Stimulated activated CD4-positive, alpha-beta T cell treated with anti-CD3 and anti-CD28 coated beads, Interleukin-4, amount 100 ng/mL, for 4 hours (primary cell): Measurements from ENCODE around the gene ZNF677.
"Not testable (repeated sequence)": the region's sequence is repeated elsewhere in the genome, so short reads cannot be mapped to it uniquely, and the experiment has no call there.

Source experiments
- DNase-seq, 2 experiments: peaks; one replicate each; pipeline ENCODE4 v3.0.0-alpha.2; 2020

ZNF677 gene

GRCh38 chr19:53254411-53255341 is at the start of gene ZNF677:
TSS of gene ZNF677 (minus strand) at chr19:53254873. CDS start at chr19:53251550, 3,323 bp downstream.
- DNase-seq: peak; percentile 74 to 83

GRCh38 chr19:53301341-53301740 is 46.7 kb upstream of the ZNF677 start:
- not testable (repeated sequence) for DNase-seq

GRCh38 chr19:53294786-53295441 is 40.2 kb upstream of the ZNF677 start:
- no peak for DNase-seq

- DNase-seq: no peak
Observed at GRCh38 chr19:53290758-53291549, 36.3 kb upstream of the ZNF677 start.

GRCh38 chr19:53285087-53285486 is 30.4 kb upstream of the ZNF677 start:
- no peak for DNase-seq

- peak in 1 of 2 experiments; percentile 1 for DNase-seq
Observed at GRCh38 chr19:53281947-53282346, 27.3 kb upstream of the ZNF677 start.

- DNase-seq: no peak
Observed at GRCh38 chr19:53275480-53275879, 20.8 kb upstream of the ZNF677 start.

- DNase-seq: no peak
Observed at GRCh38 chr19:53272044-53272443, 17.4 kb upstream of the ZNF677 start.

GRCh38 chr19:53269861-53270260 is 15.2 kb upstream of the ZNF677 start:
- DNase-seq: not testable (repeated sequence)

- DNase-seq: not testable (repeated sequence)
Observed at GRCh38 chr19:53267623-53268022, 12.9 kb upstream of the ZNF677 start, which contains the start of gene VN1R4. TSS of gene VN1R4 (minus strand) at chr19:53267723. CDS start at chr19:53267665, 58 bp downstream.

GRCh38 chr19:53257715-53258342 is 3.2 kb upstream of the ZNF677 start, which contains the start of gene VN1R2:
TSS of gene VN1R2 (plus strand) at chr19:53258292. CDS start at chr19:53258376, 84 bp downstream.
- DNase-seq: not testable (repeated sequence)

- no peak for DNase-seq
Observed at GRCh38 chr19:53246498-53246897, 8.2 kb downstream of the ZNF677 start.

- no peak for DNase-seq
Observed at GRCh38 chr19:53237114-53237777, 17.4 kb downstream of the ZNF677 start.

- no peak for DNase-seq
Observed at GRCh38 chr19:53224606-53225005, 30.1 kb downstream of the ZNF677 start.

- DNase-seq: not testable (repeated sequence)
Observed at GRCh38 chr19:53222716-53223115, 32.0 kb downstream of the ZNF677 start.

GRCh38 chr19:53212703-53213320 is 41.9 kb downstream of the ZNF677 start:
- no peak for DNase-seq

- not testable (repeated sequence) for DNase-seq
Observed at GRCh38 chr19:53211554-53211953, 43.1 kb downstream of the ZNF677 start.

- DNase-seq: peak; percentile 96 to 100
Observed at GRCh38 chr19:53196777-53197396, 57.8 kb downstream of the ZNF677 start.

- peak; percentile 57 to 69 for DNase-seq
Observed at GRCh38 chr19:53195265-53195903, 59.3 kb downstream of the ZNF677 start.

- no peak for DNase-seq
Observed at GRCh38 chr19:53193535-53194222, 61.0 kb downstream of the ZNF677 start.
